ENCODE measurements around the gene TMEM245.

DNA sequence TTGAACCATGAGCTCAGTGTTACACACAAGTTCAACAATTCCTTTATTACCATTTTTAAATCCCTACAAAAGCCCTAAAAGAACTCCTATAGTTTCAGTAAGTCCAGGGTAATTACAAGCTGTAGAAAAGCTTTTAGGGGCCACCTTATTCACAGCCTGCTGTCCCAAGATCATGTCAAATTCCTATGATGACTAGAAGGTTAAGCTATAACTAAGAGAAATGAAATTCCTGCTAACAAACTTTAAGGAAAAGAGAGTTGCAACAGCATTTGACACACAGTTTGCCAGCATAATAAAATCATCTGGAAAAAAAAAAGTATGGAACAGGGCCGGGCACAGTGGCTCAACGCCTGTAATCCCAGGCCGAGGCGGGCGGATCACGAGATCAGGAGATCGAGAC lies 31.5 kb downstream of the TMEM245 start:
- TF ChIP-seq POLR2AphosphoS5 (IDR thresholded peaks at IDR 0.05; ENCODE audit: low read depth, low read length) (no peak), TAF1 (IDR thresholded peaks at IDR 0.05; ENCODE audit: borderline replicate concordance, low read depth, low read length) (no peak), POLR2A (IDR thresholded peaks at IDR 0.05; ENCODE audit: low read depth, low read length) (no peak)
